A549 (cell line): Measurements from ENCODE around the gene GABBR1. TPM values are rescaled to one million over a fixed set of nuclear protein-coding genes. Genes with fewer than 3 reads are reported as not detected.

Source experiments
- ATAC-seq, 2 experiments: fragments of 200-7000 bp in 1 of 2; fragments of >200 bp in 1 of 2; cut with Nextera tagmentation in 1 of 2; cut with Tn5 transposase in 1 of 2; 3 replicates each; pipeline versions ENCODE4 v1.8.0 to v1.9.1; 2018 to 2020; ENCODE audit warnings: mild to moderate bottlenecking in 1 of 2, moderate library complexity in 1 of 2
- CTCF ChIA-PET: fragments of 300-600 bp; sonication (Branson Sonifier 250); formaldehyde crosslinking; extraction: SDS; loops from one replicate; lab custom pipeline; 2021; ENCODE audit warnings: antibody characterized with exemption, inconsistent platforms; lab: Yijun Ruan, JAX
- POLR2A ChIA-PET: fragments of 350-600 bp; formaldehyde crosslinking; extraction: SDS; loops from one replicate; lab custom pipeline; 2021; ENCODE audit warnings: antibody characterized with exemption, inconsistent platforms; lab: Yijun Ruan, JAX
- DNase-seq, 2 experiments: peaks; one replicate each; pipeline versions ENCODE4 v3.0.0 to v3.0.0-alpha.2; 2011 to 2016; ENCODE audit warnings: low read depth in 1 of 2, low spot score in 1 of 2
- FAIRE-seq: peaks from 2 replicates; lab custom pipeline; 2011; peaks lifted over from hg19 to GRCh38; lab: Jason Lieb, UNC
- H3K27ac ChIP-seq, 2 experiments: fragments of >200 bp; sonication (Bioruptor Twin); formaldehyde crosslinking; 3 replicates each; pipeline ENCODE4 v1.5.1; 2016 to 2017
- H3K4me1 ChIP-seq: fragments of >200 bp; sonication (Bioruptor Twin); formaldehyde crosslinking; 3 replicates; pipeline ENCODE4 v1.6.1; 2016
- H3K4me2 ChIP-seq: fragments of >200 bp; sonication (Bioruptor Twin); formaldehyde crosslinking; 3 replicates; pipeline ENCODE4 v1.6.1; 2016
- H3K4me3 ChIP-seq: fragments of >200 bp; sonication (Bioruptor Twin); formaldehyde crosslinking; 3 replicates; pipeline ENCODE4 v1.5.1; 2016
- H3K9me3 ChIP-seq: fragments of >200 bp; sonication (Bioruptor Twin); formaldehyde crosslinking; 3 replicates; pipeline ENCODE4 v1.6.1; 2016
- BHLHE40 ChIP-seq: IDR thresholded peaks from 2 replicates; pipeline ENCODE4 v1.6.1; 2012; ENCODE audit warnings: low read depth, low read length, inconsistent platforms
- CBX2 ChIP-seq: fragments of 200-600 bp; sonication (generic); IDR thresholded peaks from 2 replicates; pipeline ENCODE4 v1.6.1; 2016; ENCODE audit warnings: low read depth, mild to moderate bottlenecking, borderline replicate concordance
- CEBPB ChIP-seq, 2 experiments: fragments of >200 bp in 1 of 2; sonication (Bioruptor Twin) in 1 of 2; formaldehyde crosslinking in 1 of 2; IDR thresholded peaks; 2 replicates each; pipeline ENCODE4 v1.6.1; 2012 to 2016
- CHD2 ChIP-seq: fragments of 150-350 bp; IDR thresholded peaks from 2 replicates; pipeline ENCODE4 v1.6.1; 2014; ENCODE audit warnings: low read length; ENCODE audit not compliant: partially characterized antibody
- EHF ChIP-seq: fragments of 250-450 bp; sonication (Bioruptor Pico); IDR thresholded peaks from 2 replicates; pipeline ENCODE4 v1.5.0; 2020; ENCODE audit warnings: mild to moderate bottlenecking
- EP300 ChIP-seq, 2 experiments: fragments of >200 bp; sonication (Bioruptor Twin); formaldehyde crosslinking; IDR thresholded peaks; 2 replicates in 1 of 2; 3 replicates in 1 of 2; pipeline ENCODE4 v1.6.1; 2016 to 2017
- FOSB ChIP-seq: fragments of 250-450 bp; sonication (Bioruptor Pico); IDR thresholded peaks from 2 replicates; pipeline ENCODE4 v1.5.0; 2020; ENCODE audit warnings: mild to moderate bottlenecking, moderate library complexity
- HDAC2 ChIP-seq: fragments of 200-600 bp; sonication (generic); IDR thresholded peaks from 2 replicates; pipeline ENCODE4 v1.6.1; 2016
- HEYL ChIP-seq: fragments of 250-450 bp; sonication (Bioruptor Pico); IDR thresholded peaks from 2 replicates; pipeline ENCODE4 v1.8.0; 2021; ENCODE audit warnings: mild to moderate bottlenecking, moderate library complexity
- HOXB13 ChIP-seq: fragments of 250-450 bp; sonication (Bioruptor Pico); IDR thresholded peaks from 2 replicates; pipeline ENCODE4 v1.5.0; 2020; ENCODE audit warnings: low read depth, mild to moderate bottlenecking, moderate library complexity
- KDM1A ChIP-seq: fragments of 200-600 bp; sonication (generic); IDR thresholded peaks from 2 replicates; pipeline ENCODE4 v1.6.1; 2016; ENCODE audit warnings: low read depth, mild to moderate bottlenecking
- NFE2L2 ChIP-seq: fragments of 150-350 bp; conservative IDR thresholded peaks from 2 replicates; pipeline ENCODE4 v1.6.1; 2014; ENCODE audit warnings: low read length
- NR3C1 ChIP-seq: fragments of >200 bp; sonication (Bioruptor Twin); formaldehyde crosslinking; IDR thresholded peaks from 3 replicates; pipeline ENCODE4 v1.6.1; 2017
- REST ChIP-seq: fragments of 200-600 bp; sonication (generic); IDR thresholded peaks from 2 replicates; pipeline ENCODE4 v1.6.1; 2016; ENCODE audit warnings: antibody characterized with exemption, mild to moderate bottlenecking, moderate library complexity
- SMC3 ChIP-seq: fragments of >200 bp; sonication (Bioruptor Twin); formaldehyde crosslinking; IDR thresholded peaks from 3 replicates; pipeline ENCODE4 v1.6.1; 2018; ENCODE audit warnings: inconsistent platforms
- TFCP2L1 ChIP-seq: fragments of 250-450 bp; sonication (Bioruptor Pico); IDR thresholded peaks from 2 replicates; pipeline ENCODE4 v1.5.0; 2021; ENCODE audit warnings: mild to moderate bottlenecking
- TP53 ChIP-seq: fragments of 250-450 bp; sonication (Bioruptor Pico); IDR thresholded peaks from 2 replicates; pipeline ENCODE4 v1.5.0; 2021; ENCODE audit warnings: mild to moderate bottlenecking, moderate library complexity
- ZC3H11A ChIP-seq: fragments of 450-650 bp; IDR thresholded peaks from 2 replicates; pipeline ENCODE4 v1.6.1; 2014; ENCODE audit warnings: antibody characterized with exemption, mild to moderate bottlenecking
- ZFP36 ChIP-seq: fragments of 450-650 bp; IDR thresholded peaks from 2 replicates; pipeline ENCODE4 v1.6.1; 2014; ENCODE audit warnings: borderline replicate concordance; ENCODE audit not compliant: partially characterized antibody
- WGBS: methylation state at CpG from one replicate; pipeline ENCODE4 v1.1.6; 2017; ENCODE audit errors: missing lambda C conversion rate; 5-methylcytosine and 5-hydroxymethylcytosine counted together
- polyA plus RNA-seq, 4 experiments: library from polyadenylated mRNA; depleted of rRNA in 3 of 4; stranded (reverse); fragments of >200 nt; fragmentation: RNase III in 1 of 4; extraction: RNeasy Plus Mini Kit Qiagen cat#74134 plus additional on column Dnase treatment in 1 of 4; gene quantifications; 2 replicates in 3 of 4; 3 replicates in 1 of 4; pipeline ENCODE4 v1.2.3, GENCODE V29; 2011 to 2017
- TF ChIP-seq, protein P1 (sequence below): fragments of 150-350 bp; IDR thresholded peaks from 2 replicates; pipeline ENCODE4 v1.6.1; 2014; ENCODE audit warnings: low read depth, mild to moderate bottlenecking, low read length

The GABBR1 gene
- polyA plus RNA-seq, 2 of the 4 experiments (the other 2 are of a cell fraction) = 6.8 to 9.0 TPM

DNA sequence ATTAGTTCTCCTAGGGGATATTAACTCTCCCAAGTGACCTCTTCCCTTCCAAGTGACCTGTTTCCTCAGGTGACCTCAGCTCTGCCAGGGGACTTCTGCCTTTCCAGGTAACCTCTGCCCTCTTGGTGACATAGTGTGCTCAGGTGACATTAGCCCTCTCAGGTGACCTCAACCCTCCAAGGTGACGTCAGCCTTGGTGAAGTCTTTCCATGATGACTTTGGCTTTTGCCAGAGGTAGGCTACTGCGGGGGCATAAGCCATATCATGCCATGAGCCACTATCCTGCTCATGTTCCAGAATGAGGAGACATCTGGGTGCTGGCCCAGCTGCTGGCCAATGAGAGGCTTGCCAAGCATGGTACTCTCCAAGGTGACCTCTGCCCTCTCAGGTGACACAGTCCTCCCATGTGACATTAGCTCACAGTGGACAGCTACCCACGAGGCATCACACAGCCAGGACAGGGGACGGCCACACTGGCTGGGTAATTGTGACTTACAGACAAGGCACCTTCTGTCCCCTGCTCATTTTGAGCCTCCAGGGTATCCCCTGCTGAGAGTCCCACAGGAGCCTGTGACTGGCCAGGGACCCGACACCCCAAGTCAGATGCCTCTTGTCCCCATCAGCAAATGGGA is 104.6 kb downstream of the GABBR1 start:
- Histone ChIP-seq H3K27ac (no peak overlapping the region), H3K9me3 (no peaks in the 10 kb centered on the region), H3K4me2 (no peak overlapping the region), H3K4me1 (no peaks in the 10 kb centered on the region), H3K4me3 (no peak overlapping the region)
- ChIA-PET CTCF (interaction anchor here (1.4 kb wide), 1 partner anchor 61 kb away, joined by 4 read pairs; no protein-coding TSS in a partner anchor), POLR2A (no interaction called here)
- TF ChIP-seq NFE2L2 = no peak
- no peak for TF ChIP-seq CEBPB (IDR thresholded peaks at IDR 0.05)
- no peak for TF ChIP-seq BHLHE40
- ATAC-seq (no peak), DNase-seq (no peak), FAIRE-seq (no peak)
- 37% methylated on average over 5 of the region's 5 CpGs for WGBS

GRCh38 chr6:29527564-29527963 is 105.4 kb downstream of the GABBR1 start:
- CTCF ChIA-PET = interaction anchor here (1.4 kb wide), 1 partner anchor 62 kb away, joined by 4 read pairs; no protein-coding TSS in a partner anchor
- FAIRE-seq (no peak), DNase-seq (no peak), ATAC-seq (no peak)
- H3K27ac ChIP-seq = no peak overlapping the region
- POLR2A ChIA-PET = interaction anchor here (0.5 kb wide), 1 partner anchor 41 kb away, joined by 4 read pairs; no protein-coding TSS in a partner anchor
- no peak overlapping the region for H3K4me2 ChIP-seq
- TF ChIP-seq TFCP2L1 (CRISPR knock-in tag) (no peak), FOSB (no peak), NFE2L2 (no peak), REST (no peak)
- no peak overlapping the region for H3K4me3 ChIP-seq
- H3K9me3 ChIP-seq = no peaks in the 10 kb centered on the region
- no peaks in the 10 kb centered on the region for H3K4me1 ChIP-seq
- WGBS = no CpG with 5 or more reads among the region's 2 CpGs

GRCh38 chr6:29527126-29527525 is 105.9 kb downstream of the GABBR1 start:
- DNase-seq (no peak), FAIRE-seq (no peak), ATAC-seq (no peak)
- TF ChIP-seq EHF (CRISPR knock-in tag) = no peak
- no peak for TF ChIP-seq HDAC2
- TF ChIP-seq KDM1A = no peak
- no peak for TF ChIP-seq EP300 (IDR thresholded peaks at IDR 0.05)
- no peak for TF ChIP-seq NR3C1
- TF ChIP-seq, protein P1, sequence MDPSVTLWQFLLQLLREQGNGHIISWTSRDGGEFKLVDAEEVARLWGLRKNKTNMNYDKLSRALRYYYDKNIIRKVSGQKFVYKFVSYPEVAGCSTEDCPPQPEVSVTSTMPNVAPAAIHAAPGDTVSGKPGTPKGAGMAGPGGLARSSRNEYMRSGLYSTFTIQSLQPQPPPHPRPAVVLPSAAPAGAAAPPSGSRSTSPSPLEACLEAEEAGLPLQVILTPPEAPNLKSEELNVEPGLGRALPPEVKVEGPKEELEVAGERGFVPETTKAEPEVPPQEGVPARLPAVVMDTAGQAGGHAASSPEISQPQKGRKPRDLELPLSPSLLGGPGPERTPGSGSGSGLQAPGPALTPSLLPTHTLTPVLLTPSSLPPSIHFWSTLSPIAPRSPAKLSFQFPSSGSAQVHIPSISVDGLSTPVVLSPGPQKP = no peak
- no peak for TF ChIP-seq CBX2
- TF ChIP-seq ZC3H11A = no peak
- H3K9me3 ChIP-seq = no peaks in the 10 kb centered on the region
- ChIA-PET CTCF (interaction anchor here (1.4 kb wide), 1 partner anchor 62 kb away, joined by 4 read pairs; no protein-coding TSS in a partner anchor), POLR2A (interaction anchor here (0.5 kb wide), 1 partner anchor 41 kb away, joined by 4 read pairs; no protein-coding TSS in a partner anchor)
- H3K27ac ChIP-seq = no peak overlapping the region
- H3K4me2 ChIP-seq = no peak overlapping the region
- 95% methylated on average over 1 of the region's 1 CpG for WGBS
- H3K4me3 ChIP-seq = no peak overlapping the region
- no peaks in the 10 kb centered on the region for H3K4me1 ChIP-seq

DNA sequence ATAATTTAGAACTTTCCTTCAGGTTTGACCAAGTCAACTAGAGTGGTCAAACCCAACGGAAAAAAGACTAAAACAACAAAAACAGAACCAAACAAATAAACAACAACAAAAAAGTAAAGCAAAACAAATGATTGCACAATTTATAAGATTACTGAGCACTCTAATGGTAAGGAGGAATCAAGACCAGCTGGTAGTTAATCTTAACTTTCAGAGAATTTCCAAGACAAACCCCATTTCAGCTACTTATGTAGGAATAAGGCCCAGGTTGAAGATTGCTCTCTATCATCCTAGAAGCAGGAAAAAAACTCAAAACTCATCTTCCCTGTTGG is 107.7 kb downstream of the GABBR1 start:
- no peak for FAIRE-seq
- TF ChIP-seq CHD2 (no peak), HEYL (no peak), ZFP36 (no peak), HOXB13 (no peak), SMC3 (no peak), TP53 (CRISPR knock-in tag) (no peak)
- TF ChIP-seq, all 56 proteins: peak for 0
- ATAC-seq (no peak), DNase-seq (no peak)
- ChIA-PET POLR2A (no interaction called here), CTCF (interaction anchor here (1.3 kb wide), 1 partner anchor 9 kb away, joined by 5 read pairs; no protein-coding TSS in a partner anchor)
- H3K4me2 ChIP-seq = no peak overlapping the region
- 4% methylated on average over 1 of the region's 1 CpG for WGBS
- H3K4me1 ChIP-seq = no peaks in the 10 kb centered on the region
- no peak overlapping the region for H3K27ac ChIP-seq
- H3K4me3 ChIP-seq = no peak overlapping the region
- H3K9me3 ChIP-seq = no peaks in the 10 kb centered on the region
